ENCODE results near the gene COL5A1. TPM values are rescaled to one million over a fixed set of nuclear protein-coding genes. Genes with fewer than 3 reads are reported as not detected.

The COL5A1 gene
- total RNA-seq, 6 donors from 2014 or later, result 7.5 to 75.4 (median 27.4) TPM

GRCh38 chr9:134872482-134873231, 231.1 kb downstream of the COL5A1 start:
- Histone ChIP-seq H3K27me3 (no peaks in the 10 kb centered on the region), H3K36me3 (no peaks in the 10 kb centered on the region), H3K4me3 (no peak overlapping the region), H3K4me1 (peaks cover 0 to 4% (median 0%) of the 10 kb centered on the region in 4 donors), H3K27ac (no peak overlapping the region), H3K9me3 (no peaks in the 10 kb centered on the region)
- TF ChIP-seq POLR2AphosphoS5 (IDR thresholded peaks at IDR 0.05) (no peak), EP300 (IDR thresholded peaks at IDR 0.05) (no peak), POLR2A (IDR thresholded peaks at IDR 0.05) (no peak)
- TF ChIP-seq, protein P1, sequence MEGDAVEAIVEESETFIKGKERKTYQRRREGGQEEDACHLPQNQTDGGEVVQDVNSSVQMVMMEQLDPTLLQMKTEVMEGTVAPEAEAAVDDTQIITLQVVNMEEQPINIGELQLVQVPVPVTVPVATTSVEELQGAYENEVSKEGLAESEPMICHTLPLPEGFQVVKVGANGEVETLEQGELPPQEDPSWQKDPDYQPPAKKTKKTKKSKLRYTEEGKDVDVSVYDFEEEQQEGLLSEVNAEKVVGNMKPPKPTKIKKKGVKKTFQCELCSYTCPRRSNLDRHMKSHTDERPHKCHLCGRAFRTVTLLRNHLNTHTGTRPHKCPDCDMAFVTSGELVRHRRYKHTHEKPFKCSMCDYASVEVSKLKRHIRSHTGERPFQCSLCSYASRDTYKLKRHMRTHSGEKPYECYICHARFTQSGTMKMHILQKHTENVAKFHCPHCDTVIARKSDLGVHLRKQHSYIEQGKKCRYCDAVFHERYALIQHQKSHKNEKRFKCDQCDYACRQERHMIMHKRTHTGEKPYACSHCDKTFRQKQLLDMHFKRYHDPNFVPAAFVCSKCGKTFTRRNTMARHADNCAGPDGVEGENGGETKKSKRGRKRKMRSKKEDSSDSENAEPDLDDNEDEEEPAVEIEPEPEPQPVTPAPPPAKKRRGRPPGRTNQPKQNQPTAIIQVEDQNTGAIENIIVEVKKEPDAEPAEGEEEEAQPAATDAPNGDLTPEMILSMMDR (IDR thresholded peaks at IDR 0.05), result no peak
- DNase-seq, result no peak
- 81 to 87% methylated on average over 24 of the region's 24 CpGs for WGBS, 2 donors
- no peak for ATAC-seq (ENCODE audit: low FRiP score in 2 of 2)

DNA sequence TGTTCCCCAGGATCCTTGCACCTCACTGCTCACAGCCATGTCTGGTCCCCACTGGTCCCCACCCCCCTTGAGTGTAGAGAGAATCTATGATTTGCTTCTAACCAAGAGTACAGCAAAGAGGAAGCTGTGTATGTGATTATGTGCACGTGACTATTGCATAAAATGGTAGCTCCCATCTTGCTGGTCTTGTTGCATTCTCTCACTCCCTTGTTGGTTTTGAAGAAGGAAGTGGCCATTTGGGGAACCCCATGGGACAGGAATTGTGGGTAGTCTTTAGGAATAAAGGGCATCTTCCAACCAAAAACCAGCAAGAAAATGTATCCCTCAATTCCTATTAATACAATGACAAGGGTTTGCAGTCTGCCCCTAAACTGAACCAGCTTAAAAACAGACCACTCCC, 233.8 kb downstream of the COL5A1 start:
- WGBS, 2 donors, result 71 to 73% methylated on average over 1 of the region's 1 CpG
- DNase-seq (peak in 1 of 2 donors; percentile 18), ATAC-seq (ENCODE audit: low FRiP score in 2 of 2) (no peak)
- Histone ChIP-seq H3K9me3 (no peaks in the 10 kb centered on the region), H3K4me3 (no peak overlapping the region), H3K27me3 (no peaks in the 10 kb centered on the region), H3K36me3 (no peaks in the 10 kb centered on the region), H3K4me1 (peaks cover 0 to 4% (median 0%) of the 10 kb centered on the region in 4 donors), H3K27ac (no peak overlapping the region)
- TF ChIP-seq, protein P1 (IDR thresholded peaks at IDR 0.05), result no peak

DNA sequence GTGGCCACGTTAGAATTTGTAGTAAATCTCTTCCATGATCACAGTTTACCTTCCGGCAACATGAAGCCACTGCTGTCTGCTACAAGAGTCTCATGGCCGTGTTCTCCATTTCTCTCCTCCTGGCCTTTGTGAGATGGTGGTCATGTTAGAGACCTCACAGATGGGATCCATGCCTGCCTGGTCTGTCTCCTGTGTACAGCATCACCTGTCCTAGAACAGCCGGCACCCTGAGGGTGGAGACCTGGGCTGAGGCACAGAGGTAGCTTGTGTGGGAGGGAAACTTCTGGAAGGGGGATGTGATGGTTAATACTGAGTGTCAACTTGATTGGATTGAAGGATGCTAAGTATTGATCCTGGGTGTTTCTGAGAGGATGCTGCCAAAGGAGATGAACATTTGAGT, 235.9 kb downstream of the COL5A1 start:
- 89 to 90% methylated on average over 4 of the region's 4 CpGs for WGBS, 2 donors

GRCh38 chr9:134879664-134880483, 238.3 kb downstream of the COL5A1 start:
- Histone ChIP-seq H3K4me3 (no peak overlapping the region), H3K27ac (no peak overlapping the region), H3K36me3 (no peaks in the 10 kb centered on the region), H3K9me3 (no peaks in the 10 kb centered on the region), H3K27me3 (no peaks in the 10 kb centered on the region), H3K4me1 (no peaks in the 10 kb centered on the region)
- DNase-seq, result no peak
- TF ChIP-seq EP300 (IDR thresholded peaks at IDR 0.05) (no peak), POLR2AphosphoS5 (IDR thresholded peaks at IDR 0.05) (no peak), POLR2A (IDR thresholded peaks at IDR 0.05) (no peak)
- TF ChIP-seq, protein P1 (IDR thresholded peaks at IDR 0.05), result no peak
- WGBS, 2 donors, result 85 to 88% methylated on average over 11 to 13 of the region's 13 CpGs
- ATAC-seq (ENCODE audit: low FRiP score in 2 of 2), result peak in 1 of 2 donors; percentile 20

More for the DNA sequence above, 235.9 kb downstream of the COL5A1 start:
- H3K4me1 ChIP-seq, result no peaks in the 10 kb centered on the region
- no peaks in the 10 kb centered on the region for H3K27me3 ChIP-seq
- DNase-seq, result no peak
- no peak for ATAC-seq (ENCODE audit: low FRiP score in 2 of 2)
- TF ChIP-seq, protein P1 (IDR thresholded peaks at IDR 0.05), result no peak
- TF ChIP-seq POLR2AphosphoS5 (IDR thresholded peaks at IDR 0.05), result no peak
- TF ChIP-seq POLR2A (IDR thresholded peaks at IDR 0.05), result no peak
- no peak for TF ChIP-seq EP300 (IDR thresholded peaks at IDR 0.05)
- H3K27ac ChIP-seq, result no peak overlapping the region
- H3K4me3 ChIP-seq, result no peak overlapping the region
- H3K9me3 ChIP-seq, result no peaks in the 10 kb centered on the region
- no peaks in the 10 kb centered on the region for H3K36me3 ChIP-seq

Data from upper lobe of left lung (tissue), 6 donors.